ENCODE data around the gene MAPKAPK2.

- TF ChIP-seq REST (IDR thresholded peaks at IDR 0.05; ENCODE audit: low read depth) (no peak), EP300 (IDR thresholded peaks at IDR 0.05; ENCODE audit: borderline replicate concordance) (no peak)
Measured at GRCh38 chr1:206779638-206780037, 94.9 kb downstream of the MAPKAPK2 start.
